NCI-H226 (cell line): ENCODE data around the gene MCCC1.
A peak's percentile ranks its signal among the peaks of the same experiment; 100 is the strongest.
"Not testable (repeated sequence)": the region's sequence is repeated elsewhere in the genome, so short reads cannot be mapped to it uniquely, and the experiment has no call there.

ENCODE experiments used
- DNase-seq: peaks from one replicate; pipeline ENCODE4 v3.0.0-alpha.2; 2015

The MCCC1 gene

GRCh38 chr3:183038757-183039156 lies 60.5 kb downstream of the MCCC1 start:
- DNase-seq: no peak

GRCh38 chr3:183038221-183038620 lies 61.1 kb downstream of the MCCC1 start:
- no peak for DNase-seq

- no peak for DNase-seq
Observed at GRCh38 chr3:183033746-183034145, 65.5 kb downstream of the MCCC1 start.

DNA sequence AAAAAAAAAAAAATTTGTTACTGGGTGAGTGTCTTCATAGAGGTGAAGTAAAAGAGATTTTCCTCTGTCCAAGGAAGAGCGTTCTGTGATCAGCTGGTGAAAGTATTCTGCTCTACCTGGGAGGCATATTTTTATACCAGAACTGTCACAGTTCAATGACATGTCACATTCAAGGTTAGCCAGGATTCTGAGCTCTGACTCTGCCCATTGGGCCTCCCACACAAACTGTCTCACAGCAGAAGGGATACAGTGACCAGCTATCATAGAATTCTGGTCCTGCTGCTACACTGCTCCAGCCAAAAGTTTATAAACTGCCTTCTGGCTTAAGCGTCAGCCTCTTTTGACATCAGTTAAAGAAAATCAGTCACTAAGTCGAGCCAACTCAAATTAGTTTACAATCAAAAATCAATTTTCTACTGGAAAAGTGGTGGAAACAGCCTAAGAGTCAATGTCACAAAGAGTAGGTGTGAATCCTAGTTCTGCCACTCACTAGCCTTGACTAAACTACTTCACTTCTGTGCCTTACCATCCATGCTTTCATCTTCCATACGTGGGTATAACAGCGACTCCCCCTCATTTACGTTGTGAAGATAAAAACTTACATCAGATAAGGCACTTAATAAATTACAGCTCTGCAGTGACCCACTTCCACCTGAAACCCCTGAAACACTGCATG lies 66.3 kb downstream of the MCCC1 start:
- no peak for DNase-seq

DNA sequence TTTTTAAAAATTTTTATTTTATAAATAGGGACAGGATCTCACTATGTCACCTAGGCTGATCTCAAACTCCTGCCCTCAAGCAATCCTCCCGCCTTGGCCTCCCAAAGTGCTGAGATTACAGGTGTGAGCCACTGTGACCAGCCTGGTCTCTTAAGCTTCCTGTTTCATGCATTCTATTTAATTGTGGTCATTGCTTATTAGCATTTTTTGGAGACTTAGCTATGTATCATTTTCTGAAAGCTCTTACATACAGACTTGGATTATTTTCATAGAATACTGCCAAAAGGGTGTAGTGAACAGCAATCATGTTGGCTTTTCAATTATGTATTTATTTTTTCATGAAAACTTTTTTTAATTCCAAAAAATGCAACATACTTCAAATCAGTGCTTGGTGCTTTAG lies 67.5 kb downstream of the MCCC1 start:
- no peak for DNase-seq

DNA sequence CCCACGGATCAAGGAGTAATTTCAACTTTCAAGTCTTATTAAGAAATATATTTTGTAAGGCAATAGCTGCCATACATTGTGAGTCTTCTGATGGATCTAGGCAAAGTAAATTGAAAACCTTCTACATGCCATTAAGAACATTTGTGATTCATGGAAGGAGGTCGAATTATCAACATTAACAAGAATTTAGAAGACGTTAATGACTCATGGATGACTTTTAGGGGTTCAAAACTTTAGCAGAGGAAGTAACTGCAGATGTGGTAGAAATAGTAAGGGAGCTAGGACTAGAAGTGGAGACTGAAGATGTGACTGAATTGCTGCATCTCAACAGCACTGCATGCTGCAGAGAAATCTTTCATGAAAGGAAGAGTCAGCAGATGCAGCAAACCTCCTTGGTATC lies 70.9 kb downstream of the MCCC1 start:
- no peak for DNase-seq

GRCh38 chr3:183027276-183027675 lies 72.0 kb downstream of the MCCC1 start:
- peak; percentile 4 for DNase-seq

DNA sequence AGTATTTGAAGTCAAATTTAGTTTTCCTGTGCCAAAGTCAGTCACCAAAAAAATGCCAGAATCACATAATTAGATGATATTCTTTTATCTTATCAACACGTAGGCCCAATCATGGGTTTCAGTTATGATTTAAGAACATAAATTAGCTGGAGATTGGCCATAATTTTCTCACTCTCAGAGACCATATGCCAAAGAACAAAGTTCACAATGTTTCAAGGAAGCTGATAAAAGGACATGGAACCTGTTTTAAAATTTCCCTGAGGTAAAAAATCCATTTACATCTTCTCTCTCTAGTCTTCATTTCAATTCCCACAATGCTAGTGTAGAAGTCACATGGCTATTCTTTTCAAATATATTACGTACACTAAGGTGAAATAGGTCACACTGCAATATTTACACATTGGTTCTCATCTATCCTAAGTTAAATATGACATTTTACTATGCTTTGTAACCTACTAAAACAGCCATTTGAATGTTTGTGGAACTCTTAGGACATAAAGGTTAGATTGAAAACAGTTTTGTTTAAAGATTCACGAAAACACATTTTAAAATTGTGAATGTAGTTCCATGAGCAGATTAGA lies 76.3 kb downstream of the MCCC1 start:
- DNase-seq: no peak

DNA sequence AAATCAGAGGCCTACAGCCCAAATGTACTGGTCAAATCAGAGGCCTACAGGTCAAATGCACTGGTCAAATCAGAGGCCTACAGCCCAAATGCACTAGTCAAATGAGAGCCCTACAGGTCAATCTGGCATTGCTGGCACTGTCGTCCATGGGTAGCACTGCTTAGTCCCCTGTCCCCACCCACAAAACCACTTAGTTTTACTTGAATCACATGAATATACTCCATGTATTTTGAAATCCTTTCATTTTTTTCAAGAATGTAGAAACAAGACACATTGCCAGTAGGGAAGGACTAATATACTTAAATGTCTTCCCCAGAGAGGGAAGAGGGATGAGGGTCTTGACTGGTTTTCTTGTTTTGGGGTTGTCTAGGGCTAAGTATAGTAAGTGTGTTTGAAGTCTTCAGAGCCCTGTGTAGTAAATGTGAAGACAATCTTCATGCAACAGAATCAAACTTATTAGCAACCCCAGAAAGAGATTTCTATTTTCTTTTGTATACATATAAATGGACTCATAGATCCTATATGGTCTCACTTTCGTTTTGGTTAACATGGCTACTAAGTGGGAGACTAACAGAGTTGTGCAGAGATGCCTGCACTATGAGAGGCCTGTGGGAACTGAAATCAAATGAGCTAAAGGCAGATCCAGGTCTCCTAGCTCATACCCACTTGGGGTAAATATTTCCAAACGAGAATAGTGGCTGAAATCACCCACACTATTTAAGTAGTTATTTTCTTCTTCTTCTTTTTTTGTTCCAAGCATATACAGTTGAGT lies 80.7 kb downstream of the MCCC1 start:
- DNase-seq: no peak

- DNase-seq: no peak
Observed at GRCh38 chr3:183015185-183015584, 84.1 kb downstream of the MCCC1 start.

- DNase-seq: no peak
Observed at GRCh38 chr3:183013856-183014255, 85.4 kb downstream of the MCCC1 start.

GRCh38 chr3:183013074-183013473 lies 86.2 kb downstream of the MCCC1 start:
- no peak for DNase-seq

GRCh38 chr3:183008800-183009199 lies 90.5 kb downstream of the MCCC1 start:
- DNase-seq: no peak

DNA sequence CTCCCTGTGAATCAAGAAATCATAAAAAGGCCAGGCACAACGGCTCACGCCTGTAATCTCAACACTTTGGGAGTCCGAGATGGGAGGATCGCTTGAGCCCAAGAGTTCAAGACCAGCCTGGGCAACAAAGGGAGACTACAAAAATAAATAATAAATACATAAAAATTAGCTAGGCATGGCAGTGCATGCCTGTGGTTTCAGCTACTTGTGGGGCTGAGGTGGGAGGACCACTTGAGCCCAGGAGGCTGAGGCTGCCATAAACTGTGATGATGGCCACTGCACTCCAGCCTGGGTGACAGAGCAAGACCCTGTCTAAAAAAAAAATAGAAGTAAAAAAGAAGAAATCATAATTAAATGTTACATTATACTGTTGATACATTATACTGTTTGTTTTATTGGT lies 91.0 kb downstream of the MCCC1 start:
- no peak for DNase-seq

- no peak for DNase-seq
Observed at GRCh38 chr3:183006396-183007002, 92.8 kb downstream of the MCCC1 start.

GRCh38 chr3:182999767-183000166 lies 99.5 kb downstream of the MCCC1 start:
- no peak for DNase-seq

DNA sequence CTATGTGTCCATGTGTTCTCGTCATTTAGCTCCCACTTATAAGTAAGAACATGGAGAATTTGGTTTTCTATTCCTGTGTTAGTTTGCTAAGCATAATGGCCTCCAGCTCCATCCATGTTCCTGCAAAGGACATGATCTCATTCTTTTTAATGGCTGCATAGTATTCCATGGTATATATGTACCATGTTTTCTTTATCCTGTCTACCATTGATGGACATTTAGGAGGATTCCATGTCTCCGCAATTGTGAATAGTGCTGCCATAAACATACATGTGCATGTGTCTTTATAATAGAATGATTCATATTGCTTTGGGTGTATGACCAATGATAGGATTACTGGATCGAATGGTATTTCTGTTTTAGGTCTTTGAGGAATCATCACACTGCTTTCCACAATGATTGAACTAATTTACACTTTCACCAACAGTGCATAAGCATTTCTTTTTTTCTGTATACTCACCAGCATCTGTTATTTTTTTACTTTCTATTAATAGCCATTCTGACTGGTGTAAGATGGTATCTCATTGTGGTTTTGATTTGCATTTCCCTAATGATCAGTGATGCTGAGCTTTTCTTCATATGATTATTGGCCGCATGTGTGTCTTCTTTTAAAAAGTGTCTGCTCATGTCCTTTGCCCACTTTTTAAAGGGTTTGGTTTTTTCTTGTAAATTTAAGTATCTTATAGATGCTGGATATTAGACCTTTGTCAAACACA lies 105.7 kb downstream of the MCCC1 start:
- DNase-seq: not testable (repeated sequence)

DNA sequence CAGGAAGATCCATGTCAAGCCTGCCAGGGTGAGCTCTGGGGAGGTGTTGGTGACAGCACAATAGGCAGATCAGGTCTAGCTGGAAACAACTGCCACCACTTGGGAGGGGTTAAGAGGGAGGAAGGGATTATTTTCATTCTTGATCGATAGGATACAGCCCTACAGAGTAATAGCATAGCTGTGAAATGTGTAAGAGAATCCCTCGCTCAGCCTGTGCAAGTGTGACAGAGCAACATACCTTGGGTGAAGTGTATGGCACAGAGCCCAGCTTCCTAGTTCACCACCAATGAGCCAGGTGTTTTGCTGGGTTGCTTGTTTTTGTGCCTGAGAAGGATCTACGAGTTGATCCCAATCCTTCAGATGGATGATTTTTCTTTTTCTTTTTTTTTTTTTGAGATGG lies 109.7 kb downstream of the MCCC1 start:
- no peak for DNase-seq

DNA sequence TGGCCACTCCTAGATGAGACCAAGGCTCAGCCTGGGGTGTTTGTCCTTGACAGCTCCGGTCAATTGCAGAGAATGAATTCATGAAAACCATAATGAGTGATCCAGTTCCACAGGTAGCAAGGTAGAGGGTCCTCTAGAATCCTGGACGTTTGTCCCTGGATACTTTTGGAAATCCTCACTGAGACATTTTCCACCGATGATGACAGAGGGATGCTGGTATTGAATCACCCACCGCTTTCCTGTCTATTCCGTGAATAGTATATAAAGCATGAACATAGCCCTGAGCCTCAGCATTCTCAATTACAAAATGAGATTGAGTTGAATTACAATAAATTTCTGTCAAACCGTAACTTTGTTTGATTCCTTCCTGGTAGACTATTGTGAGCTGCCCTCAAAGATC lies 113.3 kb downstream of the MCCC1 start:
- DNase-seq: no peak

- peak; percentile 53 for DNase-seq
Observed at GRCh38 chr3:182983876-182984275, 115.4 kb downstream of the MCCC1 start.

DNA sequence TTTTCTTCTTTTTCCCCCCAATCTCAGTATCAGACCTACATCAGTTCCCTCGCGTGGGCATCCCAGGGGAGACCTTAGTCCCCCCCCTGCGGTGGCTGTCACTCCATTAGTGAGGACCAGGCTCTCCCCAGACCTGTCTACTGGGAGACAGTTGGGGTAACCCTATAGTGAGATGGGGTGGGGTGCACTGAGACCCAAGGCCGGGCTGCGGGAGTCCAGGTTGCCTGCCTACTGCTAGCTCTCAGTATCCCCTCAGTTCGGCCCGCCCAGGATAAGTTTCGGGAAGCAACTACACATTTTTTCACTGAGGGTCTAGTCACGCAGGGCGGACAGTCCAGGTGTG lies 118.3 kb downstream of the MCCC1 start:
- no peak for DNase-seq

- peak; percentile 85 for DNase-seq
Observed at GRCh38 chr3:182980204-182981037, 118.9 kb downstream of the MCCC1 start, which contains the start of gene DCUN1D1. Gene DCUN1D1 (minus strand): TSS chr3:182980538. CDS start chr3:182980489, 49 bp downstream.
